ENCODE data around the gene RUSC1. TPM values are rescaled to one million over a fixed set of nuclear protein-coding genes. Genes with fewer than 3 reads are reported as not detected.
A peak's percentile ranks its signal among the peaks of the same experiment; 100 is the strongest.
"Not testable (repeated sequence)": the region's sequence is repeated elsewhere in the genome, so short reads cannot be mapped to it uniquely, and the experiment has no call there.

RUSC1 gene
- total RNA-seq, 1 donor from 2014 or later = 46.6 TPM

GRCh38 chr1:155322953-155323728, 2.4 kb downstream of the RUSC1 start:
- peak; percentile 74 for DNase-seq

GRCh38 chr1:155323729-155324036, 3.0 kb downstream of the RUSC1 start:
- peak; percentile 77 for DNase-seq

- peak; percentile 91 for DNase-seq
Measured at GRCh38 chr1:155324037-155324716, 3.5 kb downstream of the RUSC1 start.

- no peak for DNase-seq
Measured at GRCh38 chr1:155324717-155325602, 4.3 kb downstream of the RUSC1 start.

DNA sequence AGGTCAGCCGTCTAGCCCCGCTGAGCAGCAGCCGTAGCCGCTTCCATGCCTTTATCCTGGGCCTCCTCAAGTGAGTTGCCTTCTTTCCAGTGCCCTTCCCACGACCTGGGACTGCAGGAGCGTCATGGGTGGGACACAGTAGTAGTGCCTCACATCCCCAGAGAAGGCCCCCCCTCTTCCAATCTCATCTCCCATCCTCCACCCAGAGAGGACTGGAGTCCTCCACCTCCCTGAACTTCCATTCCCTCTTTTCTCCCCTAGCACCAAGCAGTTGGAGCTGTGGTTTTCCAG, 4.9 kb downstream of the RUSC1 start:
- DNase-seq = no peak

- DNase-seq = no peak
Measured at GRCh38 chr1:155326020-155326526, 5.4 kb downstream of the RUSC1 start.

- no peak for DNase-seq
Measured at GRCh38 chr1:155326631-155327037, 5.9 kb downstream of the RUSC1 start.

- DNase-seq = no peak
Measured at GRCh38 chr1:155327981-155328380, 7.3 kb downstream of the RUSC1 start.

DNA sequence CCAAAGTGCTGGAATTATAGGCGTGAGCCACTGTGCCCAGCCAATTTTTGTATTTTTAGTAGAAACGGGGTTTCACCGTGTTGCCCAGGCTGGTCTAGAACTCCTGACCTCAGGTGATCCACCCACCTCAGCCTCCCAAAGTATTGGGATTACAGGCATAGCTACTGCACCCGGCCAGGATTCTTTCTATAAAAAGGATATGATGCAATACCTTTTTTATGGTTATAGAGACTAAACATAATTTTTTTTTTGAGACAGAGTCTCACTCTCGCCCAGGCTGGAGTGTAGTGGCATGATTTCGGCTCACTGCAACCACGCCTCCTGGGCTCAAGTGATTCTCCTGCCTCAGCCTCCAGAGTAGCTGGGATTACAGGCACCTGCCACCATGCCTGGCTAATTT, 8.2 kb downstream of the RUSC1 start:
- not testable (repeated sequence) for DNase-seq

GRCh38 chr1:155329980-155330598, 9.4 kb downstream of the RUSC1 start:
- no peak for DNase-seq

GRCh38 chr1:155334962-155335361, 14.3 kb downstream of the RUSC1 start:
- no peak for DNase-seq

DNA sequence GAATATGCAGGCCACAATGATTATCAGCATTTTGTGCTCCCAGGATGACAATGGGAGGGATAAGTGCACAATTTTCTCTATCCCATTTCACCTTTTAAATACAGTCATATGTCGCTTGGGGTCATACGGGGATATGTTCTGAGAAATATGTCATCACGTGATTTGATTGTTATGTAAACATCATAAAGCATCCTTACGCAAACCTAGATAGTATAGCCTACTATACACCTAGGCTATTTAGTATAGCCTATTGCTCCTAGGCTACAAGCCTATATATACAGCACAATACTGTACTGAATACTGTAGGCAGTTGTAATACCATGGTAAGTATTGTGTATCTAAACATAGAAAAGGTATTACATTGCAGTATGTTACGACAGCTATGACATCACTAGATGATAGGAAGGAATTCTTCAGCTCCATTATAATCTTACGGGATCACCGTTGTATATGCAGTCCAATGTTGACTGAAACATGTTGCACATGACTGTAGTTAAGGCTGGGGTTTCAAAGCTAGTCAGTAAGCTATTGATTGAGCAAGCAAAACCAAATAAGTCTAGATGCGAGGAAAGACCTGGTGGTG, 18.9 kb downstream of the RUSC1 start:
- no peak for DNase-seq

DNA sequence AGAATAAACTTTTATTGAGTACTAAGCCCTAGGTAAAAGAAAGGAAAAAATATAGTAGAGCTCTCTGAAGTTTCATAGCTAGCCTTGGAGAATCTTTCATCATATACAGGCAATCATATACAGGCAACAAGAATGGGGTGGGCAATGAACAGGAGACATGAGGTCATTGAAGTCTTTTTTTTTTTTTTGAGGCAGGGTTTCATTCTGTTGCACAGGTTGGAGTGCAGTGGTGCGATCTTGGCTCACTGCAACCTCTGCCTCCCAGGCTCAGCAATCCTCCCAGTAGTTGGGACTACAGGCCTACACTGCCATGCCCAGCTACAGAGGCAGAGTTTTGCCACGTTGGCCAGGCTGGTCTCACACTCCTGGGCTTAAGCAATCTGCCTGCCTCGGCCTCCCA, 22.1 kb downstream of the RUSC1 start:
- no peak for DNase-seq

DNA sequence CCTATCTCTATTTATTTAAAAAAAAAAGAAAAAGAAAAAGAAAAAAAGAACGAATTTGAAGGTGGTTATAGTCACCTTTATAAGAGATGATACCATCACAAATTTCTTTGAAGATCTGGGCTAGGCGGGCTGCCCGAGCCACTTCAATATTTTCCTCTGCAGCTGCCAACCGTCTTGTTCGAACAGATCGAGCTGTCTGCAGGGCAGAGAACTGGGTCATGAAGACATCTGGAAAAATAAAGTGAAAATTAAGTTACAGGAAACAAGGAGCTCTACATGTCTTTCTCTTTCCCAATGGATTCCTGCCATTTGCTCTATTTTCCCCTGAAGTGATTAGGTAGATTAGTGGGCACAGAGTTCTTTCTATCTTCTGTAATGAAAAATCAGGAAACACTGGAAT, 31.9 kb downstream of the RUSC1 start:
- no peak for DNase-seq

GRCh38 chr1:155360051-155360450, 39.4 kb downstream of the RUSC1 start:
- no peak for DNase-seq

- no peak for DNase-seq
Measured at GRCh38 chr1:155379180-155379579, 58.5 kb downstream of the RUSC1 start.

DNA sequence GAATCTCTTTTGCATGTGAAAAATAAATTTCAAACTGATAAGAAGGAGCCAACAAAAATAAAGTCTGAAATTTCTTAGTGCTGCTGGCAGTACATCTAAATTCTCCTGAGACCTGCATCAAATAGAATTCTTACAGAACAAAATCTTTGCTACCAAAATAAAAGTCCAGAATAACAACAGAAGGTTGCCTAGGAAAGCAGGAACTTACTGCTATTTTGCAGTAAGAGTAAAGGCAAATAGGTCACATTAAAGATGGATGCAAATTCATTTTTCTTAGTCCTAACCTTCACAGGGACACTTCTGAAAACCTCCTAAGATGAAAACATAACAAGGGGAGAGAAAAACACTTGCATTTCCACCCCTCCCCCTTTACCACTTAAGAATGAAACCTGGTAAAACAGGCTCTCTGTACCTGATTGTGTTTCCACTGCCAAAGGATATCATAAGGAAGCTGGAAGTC, 59.0 kb downstream of the RUSC1 start:
- no peak for DNase-seq

Small RNA genes lying within 50 kb of the gene (small RNA-seq; reads per million reads assigned to genes)
- gene RNU6-106P = not detected

Other genes starting within 250 kb of the RUSC1 start
- gene EFNA3, start 242.1 kb upstream of the RUSC1 start, total RNA-seq = 7.6 TPM
- gene EFNA1, start 193.0 kb upstream of the RUSC1 start, total RNA-seq = 2.7 TPM
- gene SLC50A1, start 185.0 kb upstream of the RUSC1 start, total RNA-seq = 6.2 TPM
- 12.0 TPM for gene DPM3, start 180.4 kb upstream of the RUSC1 start, total RNA-seq
- gene KRTCAP2, start 147.6 kb upstream of the RUSC1 start, total RNA-seq = 59.0 TPM
- 21.1 TPM for gene TRIM46, start 147.0 kb upstream of the RUSC1 start, total RNA-seq
- gene THBS3, start 113.0 kb upstream of the RUSC1 start, total RNA-seq = 8.3 TPM
- gene MTX1, start 112.2 kb upstream of the RUSC1 start, total RNA-seq = 15.3 TPM
- gene ENTREP3, start 65.4 kb upstream of the RUSC1 start, total RNA-seq = 3.7 TPM
- 19.5 TPM for gene SCAMP3, start 58.5 kb upstream of the RUSC1 start, total RNA-seq
- 26.5 TPM for gene CLK2, start 47.4 kb upstream of the RUSC1 start, total RNA-seq
- gene HCN3, start 43.4 kb upstream of the RUSC1 start, total RNA-seq = 15.6 TPM
- not detected for gene PKLR, start 19.5 kb upstream of the RUSC1 start, total RNA-seq
- gene FDPS, start 12.0 kb upstream of the RUSC1 start, total RNA-seq = 90.9 TPM
- gene ASH1L, start 241.9 kb downstream of the RUSC1 start, total RNA-seq = 59.7 TPM